ENCODE data around the gene CRTC3. TPM values are rescaled to one million over a fixed set of nuclear protein-coding genes. Genes with fewer than 3 reads are reported as not detected.

The CRTC3 gene
- total RNA-seq, 1 donor from 2014 or later: 49.0 TPM

DNA sequence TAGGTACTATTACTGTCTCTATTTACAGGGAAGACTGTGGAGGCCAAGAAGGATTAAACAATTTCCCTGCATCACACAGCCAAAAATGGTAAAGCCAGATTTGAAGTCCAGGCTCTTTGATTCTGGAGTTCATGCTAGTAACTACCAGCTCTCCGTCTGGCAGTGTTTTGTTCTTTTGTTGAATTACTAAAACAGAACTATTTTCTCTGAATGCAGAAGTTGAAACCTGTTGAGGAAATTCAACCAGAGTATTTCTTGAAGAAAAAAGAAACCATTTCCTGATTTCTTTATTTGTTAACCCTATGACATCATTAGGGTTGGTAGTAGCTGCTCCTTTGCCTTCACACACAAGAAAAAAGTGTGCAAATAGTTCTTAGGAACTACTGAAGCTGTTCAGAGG, 34.3 kb downstream of the CRTC3 start:
- no peaks in the 10 kb centered on the region for H3K36me3 ChIP-seq
- H3K9me3 ChIP-seq: no peaks in the 10 kb centered on the region
- intact Hi-C loops (cut with DNase I): no loop called here
- H3K4me3 ChIP-seq: no peak overlapping the region
- peak overlapping the region; percentile 68 for H3K27ac ChIP-seq
- peak; percentile 36 for ATAC-seq
- TF ChIP-seq, protein P1, sequence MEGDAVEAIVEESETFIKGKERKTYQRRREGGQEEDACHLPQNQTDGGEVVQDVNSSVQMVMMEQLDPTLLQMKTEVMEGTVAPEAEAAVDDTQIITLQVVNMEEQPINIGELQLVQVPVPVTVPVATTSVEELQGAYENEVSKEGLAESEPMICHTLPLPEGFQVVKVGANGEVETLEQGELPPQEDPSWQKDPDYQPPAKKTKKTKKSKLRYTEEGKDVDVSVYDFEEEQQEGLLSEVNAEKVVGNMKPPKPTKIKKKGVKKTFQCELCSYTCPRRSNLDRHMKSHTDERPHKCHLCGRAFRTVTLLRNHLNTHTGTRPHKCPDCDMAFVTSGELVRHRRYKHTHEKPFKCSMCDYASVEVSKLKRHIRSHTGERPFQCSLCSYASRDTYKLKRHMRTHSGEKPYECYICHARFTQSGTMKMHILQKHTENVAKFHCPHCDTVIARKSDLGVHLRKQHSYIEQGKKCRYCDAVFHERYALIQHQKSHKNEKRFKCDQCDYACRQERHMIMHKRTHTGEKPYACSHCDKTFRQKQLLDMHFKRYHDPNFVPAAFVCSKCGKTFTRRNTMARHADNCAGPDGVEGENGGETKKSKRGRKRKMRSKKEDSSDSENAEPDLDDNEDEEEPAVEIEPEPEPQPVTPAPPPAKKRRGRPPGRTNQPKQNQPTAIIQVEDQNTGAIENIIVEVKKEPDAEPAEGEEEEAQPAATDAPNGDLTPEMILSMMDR (IDR thresholded peaks at IDR 0.05): no peak
- H3K27me3 ChIP-seq: no peaks in the 10 kb centered on the region
- peaks cover 69% of the 10 kb centered on the region for H3K4me1 ChIP-seq
- no peak for DNase-seq

DNA sequence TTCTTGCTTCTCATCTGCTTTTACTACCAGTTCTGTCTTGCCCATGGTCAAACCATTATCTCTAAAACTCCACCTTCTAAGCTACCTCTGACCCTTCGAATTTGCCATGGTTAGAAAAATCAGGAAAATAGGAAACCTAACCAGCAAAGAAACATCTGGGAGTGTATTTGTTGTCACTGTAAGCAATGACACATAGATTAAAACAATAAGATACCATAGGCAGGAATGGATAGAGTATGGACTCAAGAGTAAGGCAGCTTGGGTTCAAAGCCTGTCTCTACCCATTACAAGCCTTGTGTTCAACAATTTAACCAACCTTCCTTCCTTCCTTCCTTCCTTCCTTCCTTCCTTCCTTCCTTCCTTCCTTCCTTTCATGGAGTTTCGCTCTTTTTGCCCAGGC, 34.9 kb downstream of the CRTC3 start:
- Histone ChIP-seq H3K9me3 (no peaks in the 10 kb centered on the region), H3K4me1 (peaks cover 64% of the 10 kb centered on the region), H3K4me3 (no peak overlapping the region), H3K27ac (peak overlapping the region; percentile 68), H3K27me3 (no peaks in the 10 kb centered on the region), H3K36me3 (no peaks in the 10 kb centered on the region)
- intact Hi-C loops (cut with DNase I): no loop called here
- DNase-seq: no peak
- ATAC-seq: no peak
- TF ChIP-seq, protein P1 (IDR thresholded peaks at IDR 0.05): no peak

DNA sequence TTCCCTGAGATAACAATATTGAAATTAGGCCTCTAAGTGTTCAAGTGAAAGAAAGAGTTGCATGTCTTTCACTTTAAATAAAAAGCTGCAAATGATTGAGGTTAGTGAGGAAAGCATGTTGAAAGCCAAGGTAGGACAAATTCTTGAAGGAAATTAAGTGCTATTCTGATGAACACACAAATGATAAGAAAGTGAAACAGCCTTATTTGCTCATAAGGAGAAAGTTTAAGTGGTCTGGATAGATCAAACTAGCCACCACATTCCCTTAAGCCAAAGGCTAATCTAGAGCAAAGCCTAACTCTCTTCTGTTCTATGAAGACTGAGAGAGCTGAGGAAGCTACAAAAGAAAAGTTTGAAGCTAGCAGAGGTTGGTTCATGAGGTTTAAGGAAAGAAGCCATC, 36.1 kb downstream of the CRTC3 start:
- no peaks in the 10 kb centered on the region for H3K27me3 ChIP-seq
- ATAC-seq (no peak), DNase-seq (no peak)
- H3K9me3 ChIP-seq: no peaks in the 10 kb centered on the region
- TF ChIP-seq, protein P1 (IDR thresholded peaks at IDR 0.05): no peak
- H3K4me3 ChIP-seq: no peak overlapping the region
- intact Hi-C loops (cut with DNase I): no loop called here
- H3K4me1 ChIP-seq: peaks cover 58% of the 10 kb centered on the region
- H3K36me3 ChIP-seq: no peaks in the 10 kb centered on the region
- H3K27ac ChIP-seq: peak overlapping the region; percentile 49

DNA sequence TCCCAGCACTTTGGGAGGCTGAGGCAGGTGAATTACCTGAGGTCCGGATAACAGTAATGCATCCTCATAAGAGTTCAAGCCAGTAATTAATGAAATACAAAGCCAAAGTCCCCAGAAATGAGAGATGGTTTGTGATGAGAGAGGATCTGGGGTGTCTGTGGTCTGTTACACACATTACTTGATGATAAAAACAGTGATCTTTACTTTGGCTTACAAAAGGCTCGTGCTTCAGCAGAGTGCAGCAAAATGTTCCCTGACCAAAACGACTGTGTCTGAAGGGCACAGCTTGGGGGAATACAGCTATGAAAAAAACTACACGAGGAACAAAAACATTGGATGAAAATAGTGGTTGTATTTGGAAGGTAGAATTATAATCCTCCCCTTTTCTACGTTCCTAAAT, 40.9 kb downstream of the CRTC3 start:
- TF ChIP-seq, protein P1 (IDR thresholded peaks at IDR 0.05): no peak
- Histone ChIP-seq H3K4me1 (peaks cover 20% of the 10 kb centered on the region), H3K36me3 (no peaks in the 10 kb centered on the region), H3K9me3 (no peaks in the 10 kb centered on the region), H3K27me3 (no peaks in the 10 kb centered on the region), H3K27ac (peak overlapping the region; percentile 43), H3K4me3 (no peak overlapping the region)
- DNase-seq: no peak
- intact Hi-C loops (cut with DNase I): no loop called here
- no peak for ATAC-seq

DNA sequence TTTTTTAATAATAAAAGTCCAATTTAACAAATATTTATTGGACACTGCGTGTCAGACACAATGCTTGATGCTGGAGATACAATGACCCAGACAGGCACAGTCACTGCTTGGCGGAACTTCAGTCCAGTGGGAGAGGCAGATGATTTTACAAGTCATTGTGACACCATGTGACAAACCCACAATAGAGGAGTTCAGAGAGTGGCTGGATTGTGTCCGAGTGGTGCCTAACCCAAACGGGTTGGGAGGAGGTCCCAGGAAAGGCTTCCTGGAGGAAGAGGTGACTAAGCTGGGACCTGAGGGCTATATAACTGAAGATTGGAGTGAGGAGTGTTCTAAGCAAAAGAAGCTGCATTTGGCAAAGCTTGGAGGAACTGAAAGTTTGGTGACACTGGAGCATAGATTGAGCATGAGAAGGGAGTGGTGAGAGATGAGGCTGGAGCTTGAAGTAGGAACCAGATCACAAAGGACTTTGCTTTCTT, 41.4 kb downstream of the CRTC3 start:
- intact Hi-C loops (cut with DNase I): no loop called here
- Histone ChIP-seq H3K4me1 (peaks cover 16% of the 10 kb centered on the region), H3K4me3 (no peak overlapping the region), H3K27ac (peak overlapping the region; percentile 43), H3K9me3 (no peaks in the 10 kb centered on the region), H3K36me3 (no peaks in the 10 kb centered on the region), H3K27me3 (no peaks in the 10 kb centered on the region)
- TF ChIP-seq, protein P1 (IDR thresholded peaks at IDR 0.05): no peak
- peak; percentile 94 for ATAC-seq
- DNase-seq: no peak

DNA sequence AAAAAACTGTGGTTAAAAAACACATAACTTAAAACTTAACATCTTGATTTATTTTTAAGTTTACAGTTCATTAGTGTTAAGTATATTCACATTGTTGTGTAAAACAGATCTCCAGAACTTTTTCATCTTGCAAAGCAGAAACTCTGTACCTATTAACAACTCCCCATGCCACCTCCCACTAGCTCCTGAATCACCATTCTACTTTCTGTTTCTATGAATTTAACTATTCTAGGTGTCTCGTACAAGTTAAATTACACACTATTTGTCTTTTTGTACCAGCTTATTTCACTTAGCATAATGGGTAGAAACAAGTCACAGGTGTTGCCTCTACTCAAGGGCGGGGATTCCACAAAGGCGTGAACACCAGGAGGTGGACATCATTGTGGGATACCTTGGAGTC, 43.2 kb downstream of the CRTC3 start:
- Histone ChIP-seq H3K36me3 (no peaks in the 10 kb centered on the region), H3K27me3 (no peaks in the 10 kb centered on the region), H3K9me3 (no peaks in the 10 kb centered on the region), H3K27ac (no peak overlapping the region), H3K4me1 (peaks cover 11% of the 10 kb centered on the region), H3K4me3 (no peak overlapping the region)
- DNase-seq (no peak), ATAC-seq (no peak)
- TF ChIP-seq, protein P1 (IDR thresholded peaks at IDR 0.05): no peak
- intact Hi-C loops (cut with DNase I): no loop called here
